LNCAP (cell line): ENCODE results near the gene TFB2M.

Source experiments
- CTCF ChIP-seq: fragments of 450-650 bp; IDR thresholded peaks from 2 replicates; pipeline ENCODE4 v1.5.1; 2017; ENCODE audit warnings: mild to moderate bottlenecking

Gene TFB2M

GRCh38 chr1:246526915-246527314 lies 39.1 kb downstream of the TFB2M start:
- TF ChIP-seq CTCF = no peak

GRCh38 chr1:246526380-246526779 lies 39.7 kb downstream of the TFB2M start:
- TF ChIP-seq CTCF = no peak

- TF ChIP-seq CTCF = no peak
Measured at GRCh38 chr1:246519514-246519913, 46.5 kb downstream of the TFB2M start.

GRCh38 chr1:246518456-246519205 lies 47.4 kb downstream of the TFB2M start:
- no peak for TF ChIP-seq CTCF

- TF ChIP-seq CTCF = no peak
Measured at GRCh38 chr1:246517391-246517790, 48.7 kb downstream of the TFB2M start.

GRCh38 chr1:246516126-246516525 lies 49.9 kb downstream of the TFB2M start:
- TF ChIP-seq CTCF = no peak

GRCh38 chr1:246515390-246516005 lies 50.6 kb downstream of the TFB2M start:
- TF ChIP-seq CTCF = no peak
